Neuronal stem cell (in vitro differentiated cells): ENCODE results near the gene KRT86.

Experiments
- DNase-seq: peaks from one replicate; pipeline ENCODE4 v3.0.0-alpha.2; 2013; ENCODE audit warnings: low spot score
- H2AFZ ChIP-seq: one replicate; pipeline ENCODE4 v1.6.1; 2013; ENCODE audit warnings: mild to moderate bottlenecking, low read length, inconsistent platforms
- H2AK5ac ChIP-seq: 2 replicates; pipeline ENCODE4 v1.6.1; 2013; ENCODE audit warnings: low read depth, mild to moderate bottlenecking, inconsistent platforms, low read length, moderate library complexity, mixed read lengths
- H2BK120ac ChIP-seq: 2 replicates; pipeline ENCODE4 v1.6.1; 2013; ENCODE audit warnings: low read depth, mild to moderate bottlenecking, inconsistent platforms, low read length, moderate library complexity, mixed read lengths
- H2BK12ac ChIP-seq: one replicate; pipeline ENCODE4 v1.6.1; 2013; ENCODE audit warnings: low read length, inconsistent platforms
- H2BK15ac ChIP-seq: 2 replicates; pipeline ENCODE4 v1.6.1; 2013; ENCODE audit warnings: mild to moderate bottlenecking, low read length, inconsistent platforms, mixed read lengths
- H2BK5ac ChIP-seq: one replicate; pipeline ENCODE4 v1.6.1; 2013; ENCODE audit warnings: inconsistent platforms, mild to moderate bottlenecking, low read length, moderate library complexity
- H3K14ac ChIP-seq: one replicate; pipeline ENCODE4 v1.6.1; 2013; ENCODE audit warnings: low read length, inconsistent platforms
- H3K18ac ChIP-seq: 2 replicates; pipeline ENCODE4 v1.6.1; 2013; ENCODE audit warnings: low read length, inconsistent platforms
- H3K23ac ChIP-seq: 2 replicates; pipeline ENCODE4 v1.6.1; 2013; ENCODE audit warnings: low read depth, mild to moderate bottlenecking, mixed read lengths, low read length, inconsistent platforms; ENCODE audit not compliant: poor library complexity
- H3K27ac ChIP-seq: replicated peaks from 3 replicates; pipeline ENCODE4 v1.5.1; 2013; ENCODE audit warnings: low read length, inconsistent platforms
- H3K27me3 ChIP-seq, 3 experiments: 2 replicates each; pipeline ENCODE4 v1.6.1; 2013; ENCODE audit warnings: low read length in 3 of 3, mild to moderate bottlenecking in 2 of 3, inconsistent platforms in 1 of 3, low read depth in 1 of 3, mixed read lengths in 1 of 3, moderate library complexity in 1 of 3; ENCODE audit not compliant: control insufficient read depth in 3 of 3, insufficient read depth in 3 of 3
- H3K36me3 ChIP-seq, 2 donors: replicated peaks in 1 of 2; 2 replicates each; pipeline ENCODE4 v1.6.1; 2013; ENCODE audit warnings: low read length in 2 of 2; ENCODE audit not compliant: control insufficient read depth in 2 of 2, insufficient read depth in 2 of 2
- H3K4ac ChIP-seq: 2 replicates; pipeline ENCODE4 v1.6.1; 2013; ENCODE audit warnings: inconsistent platforms, mild to moderate bottlenecking, low read length, moderate library complexity
- H3K4me1 ChIP-seq, 2 donors: 1 replicate in 1 of 2; 2 replicates in 1 of 2; pipeline ENCODE4 v1.6.1; 2013; ENCODE audit warnings: low read length in 2 of 2, low read depth in 1 of 2; ENCODE audit not compliant: control insufficient read depth in 2 of 2, insufficient read depth in 1 of 2
- H3K4me2 ChIP-seq: one replicate; pipeline ENCODE4 v1.6.1; 2013; ENCODE audit warnings: mild to moderate bottlenecking, low read length, inconsistent platforms; ENCODE audit not compliant: insufficient read depth, poor library complexity, severe bottlenecking
- H3K4me3 ChIP-seq, 2 donors: 2 replicates each; pipeline ENCODE4 v1.5.1; 2013; ENCODE audit warnings: low read length in 2 of 2, mild to moderate bottlenecking in 2 of 2, inconsistent platforms in 1 of 2, moderate library complexity in 1 of 2
- H3K79me1 ChIP-seq: one replicate; pipeline ENCODE4 v1.6.1; 2013; ENCODE audit warnings: low read depth, mild to moderate bottlenecking, inconsistent platforms, low read length, moderate library complexity
- H3K9ac ChIP-seq: one replicate; pipeline ENCODE4 v1.6.1; 2013; ENCODE audit warnings: mild to moderate bottlenecking, low read depth, low read length, inconsistent platforms; ENCODE audit not compliant: poor library complexity
- H3K9me3 ChIP-seq, 2 donors: replicated peaks in 1 of 2; 2 replicates each; pipeline versions ENCODE3 to v1.6.1; 2013; ENCODE audit warnings: low read length in 2 of 2, mild to moderate bottlenecking in 2 of 2, inconsistent platforms in 1 of 2, low read depth in 1 of 2, mixed read lengths in 1 of 2, moderate library complexity in 1 of 2; ENCODE audit not compliant: control insufficient read depth in 2 of 2, insufficient read depth in 1 of 2
- H4K8ac ChIP-seq: one replicate; pipeline ENCODE4 v1.6.1; 2013; ENCODE audit warnings: low read depth, mild to moderate bottlenecking, inconsistent platforms, low read length, moderate library complexity
- H4K91ac ChIP-seq: one replicate; pipeline ENCODE4 v1.6.1; 2013; ENCODE audit warnings: low read length, low read depth, mild to moderate bottlenecking, inconsistent platforms; ENCODE audit not compliant: poor library complexity
- WGBS, 2 donors: extraction: QIAGEN DNeasy Blood & Tissue Kit; methylation state at CpG; one replicate each; pipeline ENCODE4 v1.1.7; 2013; ENCODE audit warnings: missing lambda C conversion rate in 2 of 2, mixed read lengths in 1 of 2; ENCODE audit not compliant: insufficient read length in 2 of 2, insufficient replicate concordance in 1 of 2; ENCODE audit errors: extremely low coverage in 2 of 2; 5-methylcytosine and 5-hydroxymethylcytosine counted together

KRT86 gene

DNA sequence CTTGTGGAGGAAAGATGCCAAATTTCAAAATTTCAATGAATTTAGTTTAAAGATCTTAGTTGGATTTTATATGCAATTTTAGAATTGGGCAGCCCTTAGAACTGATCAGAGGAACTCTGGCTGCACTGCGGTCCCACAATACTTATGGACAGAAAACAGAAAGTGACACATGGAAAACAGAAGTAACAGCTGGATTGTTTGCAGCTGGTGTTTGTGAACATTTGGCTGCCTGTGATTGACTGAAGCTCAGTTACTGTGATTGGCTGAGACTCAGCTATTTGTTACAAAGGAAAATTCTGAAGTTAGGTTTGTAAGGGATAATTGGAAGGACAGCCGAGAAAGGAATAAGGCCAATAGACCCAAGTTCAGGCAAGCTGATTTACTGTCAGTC, 10.0 kb upstream of the KRT86 start:
- whole genome bisulfite sequencing, 2 donors, result no CpG with 5 or more reads among the region's 2 CpGs
- H3K23ac ChIP-seq, result no peak overlapping the region
- no peak overlapping the region for H3K14ac ChIP-seq
- no peak overlapping the region for H2AK5ac ChIP-seq
- no peak overlapping the region for H3K18ac ChIP-seq
- DNase-seq, result no peak
- H2BK12ac ChIP-seq, result no peak overlapping the region
- peaks cover 0 to 5% (median 0%) of the 10 kb centered on the region in 3 experiments for H3K27me3 ChIP-seq
- no peak overlapping the region for H3K4me2 ChIP-seq
- no peak overlapping the region for H2BK120ac ChIP-seq
- no peak overlapping the region for H4K8ac ChIP-seq
- H4K91ac ChIP-seq, result no peak overlapping the region
- H3K79me1 ChIP-seq, result no peaks in the 10 kb centered on the region
- H3K36me3 ChIP-seq, result no peaks in the 10 kb centered on the region
- H2BK15ac ChIP-seq, result no peak overlapping the region
- H3K9ac ChIP-seq, result no peak overlapping the region
- H2AFZ ChIP-seq, result no peak overlapping the region
- H2BK5ac ChIP-seq, result no peak overlapping the region
- H3K4me3 ChIP-seq, result no peak overlapping the region
- no peak overlapping the region for H3K27ac ChIP-seq
- no peak overlapping the region for H3K4ac ChIP-seq
- H3K9me3 ChIP-seq, result peaks cover 0 to 2% of the 10 kb centered on the region in 2 donors
- H3K4me1 ChIP-seq, result peaks cover 0 to 1% of the 10 kb centered on the region in 2 donors

DNA sequence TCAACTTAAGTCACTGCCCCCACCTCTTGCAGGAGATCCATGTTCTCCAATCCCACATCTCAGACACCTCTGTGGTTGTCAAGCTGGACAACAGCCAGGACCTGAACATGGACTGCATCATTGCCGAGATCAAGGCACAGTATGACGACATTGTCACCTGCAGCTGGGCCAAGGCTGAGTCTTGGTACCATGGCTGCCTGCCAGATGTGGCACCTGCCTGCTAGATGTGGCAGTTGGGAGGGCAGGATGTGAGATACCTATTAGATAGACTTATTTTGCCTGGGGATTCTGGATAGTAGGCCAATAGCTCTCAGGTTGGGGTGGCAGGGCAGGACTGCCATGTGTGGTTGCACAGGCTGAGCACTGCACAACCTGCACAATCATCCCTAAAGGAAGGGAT, 7.9 kb upstream of the KRT86 start:
- no peak overlapping the region for H3K27ac ChIP-seq
- H2BK5ac ChIP-seq, result no peak overlapping the region
- no peak overlapping the region for H3K23ac ChIP-seq
- no peak for DNase-seq
- H2BK120ac ChIP-seq, result no peak overlapping the region
- no peaks in the 10 kb centered on the region for H3K4me1 ChIP-seq
- no peak overlapping the region for H2BK15ac ChIP-seq
- no peaks in the 10 kb centered on the region for H3K79me1 ChIP-seq
- H3K14ac ChIP-seq, result no peak overlapping the region
- no peak overlapping the region for H3K4me2 ChIP-seq
- peaks cover 0 to 2% of the 10 kb centered on the region in 2 donors for H3K9me3 ChIP-seq
- no peak overlapping the region for H3K18ac ChIP-seq
- no peaks in the 10 kb centered on the region for H3K36me3 ChIP-seq
- no peak overlapping the region for H3K4ac ChIP-seq
- no peak overlapping the region for H2AK5ac ChIP-seq
- H3K4me3 ChIP-seq, result peak overlapping the region in 1 of 2 donors; percentile 65
- H4K91ac ChIP-seq, result no peak overlapping the region
- no CpG with 5 or more reads among the region's 2 CpGs for WGBS, 2 donors
- no peak overlapping the region for H4K8ac ChIP-seq
- peaks cover 0 to 2% (median 0%) of the 10 kb centered on the region in 3 experiments for H3K27me3 ChIP-seq
- H3K9ac ChIP-seq, result no peak overlapping the region
- H2AFZ ChIP-seq, result no peak overlapping the region
- H2BK12ac ChIP-seq, result no peak overlapping the region

DNA sequence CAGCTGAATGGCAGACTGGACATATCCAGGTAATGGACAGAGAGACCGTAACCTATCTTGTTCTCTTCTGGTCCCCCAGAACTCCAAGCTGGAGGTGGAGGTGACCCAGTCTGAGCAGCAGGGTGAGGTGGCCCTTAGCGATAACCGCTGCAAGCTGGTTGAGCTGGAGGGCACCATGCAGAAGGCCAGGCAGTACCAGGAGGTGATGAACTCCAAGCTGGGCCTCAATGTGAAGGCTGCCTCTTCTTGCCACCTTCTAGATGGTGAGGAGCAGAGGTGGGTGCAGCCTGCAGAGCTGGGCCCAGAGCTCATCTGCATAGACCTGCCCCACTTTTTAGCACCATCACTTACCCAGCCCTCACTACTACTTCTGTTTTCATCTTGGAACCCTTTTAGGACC, 7.2 kb upstream of the KRT86 start:
- Histone ChIP-seq H3K27ac (no peak overlapping the region), H2AK5ac (no peak overlapping the region), H3K14ac (no peak overlapping the region), H4K91ac (no peak overlapping the region), H2BK12ac (no peak overlapping the region), H3K4me2 (no peak overlapping the region), H3K4me3 (no peak overlapping the region), H3K18ac (no peak overlapping the region), H3K36me3 (no peaks in the 10 kb centered on the region), H3K9ac (no peak overlapping the region), H3K79me1 (no peaks in the 10 kb centered on the region), H3K4me1 (no peaks in the 10 kb centered on the region), H3K23ac (no peak overlapping the region), H2BK120ac (no peak overlapping the region), H3K9me3 (peaks cover 0 to 2% of the 10 kb centered on the region in 2 donors), H3K27me3 (peaks cover 0 to 2% (median 0%) of the 10 kb centered on the region in 3 experiments), H2BK15ac (no peak overlapping the region), H2BK5ac (no peak overlapping the region), H3K4ac (no peak overlapping the region), H2AFZ (no peak overlapping the region), H4K8ac (no peak overlapping the region)
- WGBS, 2 donors, result no CpG with 5 or more reads among the region's 3 CpGs
- DNase-seq, result no peak

DNA sequence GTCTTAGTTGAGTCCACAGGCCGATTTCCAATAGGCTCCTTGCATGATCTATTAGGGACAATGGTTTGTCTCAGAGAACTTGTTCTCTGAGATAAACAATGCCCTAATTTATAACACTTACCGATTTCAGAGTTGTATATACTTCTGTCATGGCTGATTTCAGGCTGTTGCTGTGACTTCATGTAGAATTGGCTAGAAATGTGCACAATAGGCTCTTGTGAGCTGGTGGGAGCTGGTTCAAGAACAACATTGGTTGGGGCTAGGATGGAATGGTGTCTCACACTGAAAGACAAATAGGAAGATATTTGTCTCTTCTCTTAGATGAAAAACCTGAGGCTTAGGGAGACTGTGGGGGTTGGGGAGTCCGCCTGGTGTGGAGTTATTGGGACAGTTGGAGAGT, 6.7 kb upstream of the KRT86 start:
- Histone ChIP-seq H3K4ac (no peak overlapping the region), H2BK12ac (no peak overlapping the region), H3K18ac (no peak overlapping the region), H2AFZ (no peak overlapping the region), H2BK5ac (no peak overlapping the region), H3K14ac (no peak overlapping the region), H3K9me3 (peaks cover 0 to 2% of the 10 kb centered on the region in 2 donors), H3K27ac (no peak overlapping the region), H3K4me2 (no peak overlapping the region), H2AK5ac (no peak overlapping the region), H3K4me1 (no peaks in the 10 kb centered on the region), H2BK15ac (no peak overlapping the region), H3K9ac (no peak overlapping the region), H3K36me3 (no peaks in the 10 kb centered on the region), H4K8ac (no peak overlapping the region), H4K91ac (no peak overlapping the region), H3K4me3 (no peak overlapping the region), H3K27me3 (peaks cover 0 to 2% (median 0%) of the 10 kb centered on the region in 3 experiments), H3K23ac (no peak overlapping the region), H3K79me1 (no peaks in the 10 kb centered on the region), H2BK120ac (no peak overlapping the region)
- DNase-seq, result no peak
- no CpG with 5 or more reads among the region's 3 CpGs for WGBS, 2 donors
